K562 (cell line): ENCODE results near the gene ABCA13. TPM values are rescaled to one million over a fixed set of nuclear protein-coding genes. Genes with fewer than 3 reads are reported as not detected.

ENCODE experiments used
- ATAC-seq: fragments of 200-7000 bp; cut with Tn5 transposase; 3 replicates; pipeline ENCODE4 v1.9.1; 2020; ENCODE audit warnings: moderate library complexity
- BruUV-seq: library from RNA; stranded (reverse); fragments of 400-500 nt; replicated peaks from 2 replicates; lab custom pipeline; 2021; lab: Mats Ljungman, UMichigan
- CTCF ChIA-PET: fragments of 300-600 bp; formaldehyde crosslinking; extraction: SDS; loops from one replicate; lab custom pipeline; 2021; ENCODE audit warnings: low intra/inter-chr PET ratio; lab: Yijun Ruan, JAX
- POLR2A ChIA-PET: fragments of 300-600, 350-650 bp; sonication (Branson Sonifier 250); formaldehyde crosslinking; extraction: SDS; loops from one replicate; lab custom pipeline; 2021; ENCODE audit warnings: antibody characterized with exemption, inconsistent platforms; lab: Yijun Ruan, JAX
- DNase-seq, 4 experiments: peaks; one replicate each; pipeline versions ENCODE4 v3.0.0 to v3.0.0-alpha.2; 2011 to 2018; ENCODE audit warnings: low spot score in 3 of 4, mixed read lengths in 3 of 4; ENCODE audit errors: extremely low read depth in 1 of 4
- FAIRE-seq: peaks from 2 replicates; lab custom pipeline; 2011; peaks lifted over from hg19 to GRCh38; lab: Jason Lieb, UNC
- H2AFZ ChIP-seq: 2 replicates; pipeline ENCODE4 v1.6.0; 2011; ENCODE audit warnings: low read depth, low read length, control low read depth, inconsistent platforms
- H3K27ac ChIP-seq: fragments of 200-600 bp; 3 replicates; pipeline ENCODE4 v1.8.0; 2011; ENCODE audit warnings: low read depth, mild to moderate bottlenecking, control low read depth, inconsistent platforms, low read length, moderate library complexity, mixed read lengths; ENCODE audit errors: extremely low read depth
- H3K27me3 ChIP-seq, 2 experiments: fragments of 300-600 bp in 1 of 2; 2 replicates in 1 of 2; 3 replicates in 1 of 2; pipeline versions ENCODE4 v1.6.0 to v1.8.0; 2011; ENCODE audit warnings: inconsistent platforms in 2 of 2, low read length in 2 of 2, mild to moderate bottlenecking in 1 of 2, mixed read lengths in 1 of 2, moderate library complexity in 1 of 2; ENCODE audit not compliant: control insufficient read depth in 2 of 2, insufficient read depth in 2 of 2
- H3K36me3 ChIP-seq: fragments of 300-600 bp; 3 replicates; pipeline ENCODE4 v1.8.0; 2011; ENCODE audit warnings: mild to moderate bottlenecking, low read length, inconsistent platforms; ENCODE audit not compliant: control insufficient read depth, insufficient read depth
- H3K4me1 ChIP-seq, 2 experiments: fragments of 200-600 bp in 1 of 2; replicated peaks in 1 of 2; 2 replicates in 1 of 2; 3 replicates in 1 of 2; pipeline versions ENCODE4 v1.5.1 to v1.8.0; 2011; ENCODE audit warnings: inconsistent platforms in 2 of 2, low read length in 2 of 2, mild to moderate bottlenecking in 1 of 2, mixed read lengths in 1 of 2, moderate library complexity in 1 of 2; ENCODE audit not compliant: control insufficient read depth in 2 of 2, insufficient read depth in 2 of 2
- H3K4me2 ChIP-seq: 2 replicates; pipeline ENCODE4 v1.6.1; 2011; ENCODE audit warnings: low read length, control low read depth, inconsistent platforms, mixed read lengths; ENCODE audit not compliant: insufficient read depth
- H3K4me3 ChIP-seq: fragments of 200-600 bp; sonication (generic), shearing (Covaris generic); 2 replicates; pipeline ENCODE4 v1.5.1; 2016; ENCODE audit warnings: control low read depth, inconsistent platforms
- H3K79me2 ChIP-seq: fragments of 200-600 bp; 3 replicates; pipeline ENCODE4 v1.8.0; 2011; ENCODE audit warnings: low read length, inconsistent platforms; ENCODE audit not compliant: control insufficient read depth, insufficient read depth
- H3K9ac ChIP-seq, 2 experiments: 2 replicates each; pipeline versions ENCODE4 v1.6.0 to v1.6.1; 2011; ENCODE audit warnings: low read depth in 2 of 2, low read length in 2 of 2, control low read depth in 1 of 2, inconsistent platforms in 1 of 2, mild to moderate bottlenecking in 1 of 2, mixed read lengths in 1 of 2; ENCODE audit not compliant: insufficient read depth in 1 of 2
- H3K9me1 ChIP-seq: one replicate; pipeline ENCODE4 v1.6.0; 2011; ENCODE audit warnings: inconsistent platforms, mild to moderate bottlenecking, low read length, moderate library complexity; ENCODE audit not compliant: control insufficient read depth, insufficient read depth
- H3K9me3 ChIP-seq: replicated peaks from 2 replicates; pipeline ENCODE4 v1.5.1; 2011; ENCODE audit warnings: low read depth, low read length, inconsistent platforms; ENCODE audit not compliant: control insufficient read depth, insufficient read depth
- H4K20me1 ChIP-seq: replicated peaks from 2 replicates; pipeline ENCODE4 v1.6.1; 2011; ENCODE audit warnings: low read length, inconsistent platforms, mixed read lengths; ENCODE audit not compliant: control insufficient read depth, insufficient read depth
- ARHGAP35 ChIP-seq: fragments of 450-650 bp; IDR thresholded peaks from 2 replicates; pipeline ENCODE4 v1.6.1; 2018; ENCODE audit not compliant: partially characterized antibody
- E2F3 ChIP-seq: fragments of 250-450 bp; sonication (Bioruptor Pico); IDR thresholded peaks from 2 replicates; pipeline ENCODE4 v1.4.0; 2020; ENCODE audit warnings: mild to moderate bottlenecking
- ELF4 ChIP-seq: fragments of 450-650 bp; formaldehyde crosslinking; IDR thresholded peaks from 2 replicates; pipeline ENCODE4 v1.4.0; 2022; ENCODE audit warnings: missing genetic modification characterization
- GABPB1 ChIP-seq: sonication (generic); formaldehyde crosslinking; IDR thresholded peaks from 2 replicates; pipeline ENCODE4 v1.8.0; 2022; ENCODE audit warnings: mild to moderate bottlenecking, missing genetic modification reagents
- HIVEP1 ChIP-seq: fragments of 250-450 bp; sonication (Bioruptor Pico); IDR thresholded peaks from 2 replicates; pipeline ENCODE4 v1.4.0; 2020; ENCODE audit warnings: mild to moderate bottlenecking
- JUND ChIP-seq, 2 experiments: IDR thresholded peaks; 2 replicates in 1 of 2; 3 replicates in 1 of 2; pipeline ENCODE4 v1.6.1; 2011; ENCODE audit warnings: borderline replicate concordance in 2 of 2, low read depth in 2 of 2, low read length in 2 of 2, improper control_type of control experiment in 1 of 2, missing biosample characterization in 1 of 2, missing genetic modification characterization in 1 of 2, missing genetic modification reagents in 1 of 2
- KLF1 ChIP-seq: fragments of 450-650 bp; IDR thresholded peaks from 2 replicates; pipeline ENCODE4 v1.6.1; 2016; ENCODE audit warnings: missing genetic modification characterization, missing compliant biosample characterization
- MCM5 ChIP-seq: fragments of 450-650 bp; IDR thresholded peaks from 2 replicates; pipeline ENCODE4 v1.6.1; 2016; ENCODE audit warnings: low read depth
- MCM7 ChIP-seq, 2 experiments: fragments of 450-650 bp; IDR thresholded peaks; 2 replicates each; pipeline ENCODE4 v1.6.1; 2016 to 2018
- POU5F1 ChIP-seq: fragments of 150-350 bp; IDR thresholded peaks from 2 replicates; pipeline ENCODE4 v1.6.1; 2014; ENCODE audit warnings: borderline replicate concordance, low read length, low read depth, mild to moderate bottlenecking; ENCODE audit not compliant: partially characterized antibody
- RFX7 ChIP-seq: fragments of 250-450 bp; sonication (Bioruptor Pico); IDR thresholded peaks from 2 replicates; pipeline ENCODE4 v1.5.1; 2021; ENCODE audit warnings: mild to moderate bottlenecking
- TCF7 ChIP-seq: sonication (generic); IDR thresholded peaks from 2 replicates; pipeline ENCODE4 v1.6.1; 2016; ENCODE audit warnings: antibody characterized with exemption, borderline replicate concordance
- ZBTB12 ChIP-seq: fragments of 250-450 bp; sonication (Bioruptor Pico); IDR thresholded peaks from 2 replicates; pipeline ENCODE4 v1.4.0; 2020
- ZBTB17 ChIP-seq: fragments of 450-650 bp; formaldehyde crosslinking; IDR thresholded peaks from 2 replicates; pipeline ENCODE4 v1.4.0; 2020; ENCODE audit warnings: mild to moderate bottlenecking
- ZNF3 ChIP-seq: fragments of 250-450 bp; sonication (Bioruptor Pico); IDR thresholded peaks from 2 replicates; pipeline ENCODE4 v1.5.0; 2021; ENCODE audit warnings: mild to moderate bottlenecking, moderate library complexity
- ZNF41 ChIP-seq: fragments of 250-450 bp; sonication (Bioruptor Pico); conservative IDR thresholded peaks from 2 replicates; pipeline ENCODE4 v1.4.0; 2020; ENCODE audit warnings: mild to moderate bottlenecking
- WGBS: fragments of 100-300 bp; shearing (Covaris generic); methylation state at CpG from one replicate; pipeline ENCODE4 v1.1.6; 2016; ENCODE audit warnings: low coverage, mixed read lengths; ENCODE audit not compliant: insufficient coverage; ENCODE audit errors: missing lambda C conversion rate; 5-methylcytosine and 5-hydroxymethylcytosine counted together
- in situ Hi-C: fragments of 300-500 bp; cut with MboI; formaldehyde crosslinking; loops from 4 replicates; pipeline ENCODE4 v1.15.0; 2018; ENCODE audit warnings: inconsistent platforms, mixed read lengths
- intact Hi-C: fragments of 100-400 bp; cut with micrococcal nuclease; formaldehyde crosslinking; loops from 2 replicates; pipeline ENCODE4 v1.14.2; 2022
- polyA plus RNA-seq, 8 experiments: library from polyadenylated mRNA; depleted of rRNA in 4 of 8; stranded (reverse) in 5 of 8; unstranded in 3 of 8; fragments of >200 nt; fragmentation: Nextera tagmentation in 2 of 8; fragmentation: Illumina TruSeq in 1 of 8; extraction: Ambion mirVana in 2 of 8; extraction: Trizol in 1 of 8; gene quantifications; 2 replicates each; pipeline versions ENCODE4 v1.2.1 to v1.2.3, GENCODE V29; 2011 to 2014; ENCODE audit warnings: inconsistent platforms in 1 of 8, missing spikeins in 1 of 8
- total RNA-seq, 7 experiments: library from RNA; depleted of rRNA in 6 of 7; stranded (reverse); fragments of >200 nt in 6 of 7; fragmentation: Illumina TruSeq in 2 of 7; extraction: Trizol in 2 of 7; gene quantifications; 2 replicates each; pipeline versions ENCODE4 v1.2.1 to v1.2.3, GENCODE V29; 2011 to 2021; ENCODE audit warnings: low replicate concordance in 1 of 7

Gene ABCA13
- total and polyA plus RNA-seq, 9 of the 15 experiments (the other 6 are each of a cell fraction or from before 2014, with no cell fraction given) = 0.14 to 1.5 (median 0.38) TPM

GRCh38 chr7:48511080-48511479, 339.8 kb downstream of the ABCA13 start:
- DNase-seq = no peak
- ATAC-seq = no peak
- Histone ChIP-seq H3K4me2 (no peak overlapping the region), H2AFZ (no peak overlapping the region), H3K36me3 (no peaks in the 10 kb centered on the region), H3K4me3 (no peak overlapping the region), H4K20me1 (no peaks in the 10 kb centered on the region), H3K9ac (no peak overlapping the region), H3K27me3 (no peaks in the 10 kb centered on the region), H3K27ac (no peak overlapping the region), H3K4me1 (no peaks in the 10 kb centered on the region), H3K9me1 (no peaks in the 10 kb centered on the region), H3K9me3 (no peaks in the 10 kb centered on the region), H3K79me2 (no peaks in the 10 kb centered on the region)
- TF ChIP-seq ZNF3 (CRISPR knock-in tag) = no peak
- no peak for TF ChIP-seq MCM5
- TF ChIP-seq RFX7 = no peak
- no peak for TF ChIP-seq ELF4 (CRISPR knock-in tag)
- TF ChIP-seq ZBTB17 (CRISPR knock-in tag) = no peak
- no peak for TF ChIP-seq ZBTB12 (CRISPR knock-in tag)
- no peak for TF ChIP-seq MCM7 (IDR thresholded peaks at IDR 0.05)
- TF ChIP-seq ARHGAP35 = no peak
- no peak for TF ChIP-seq POU5F1
- no peak for TF ChIP-seq JUND (IDR thresholded peaks at IDR 0.05; ENCODE audit: borderline replicate concordance, low read depth, low read length)
- TF ChIP-seq JUND (tag; IDR thresholded peaks at IDR 0.05; ENCODE audit: borderline replicate concordance, low read depth, low read length) = no peak
- TF ChIP-seq ZNF41 (CRISPR knock-in tag) = no peak
- no peak for TF ChIP-seq HIVEP1
- TF ChIP-seq TCF7 = no peak
- TF ChIP-seq GABPB1 (CRISPR knock-in tag) = no peak
- TF ChIP-seq E2F3 (CRISPR knock-in tag) = no peak
- TF ChIP-seq KLF1 (tag) = no peak
- BruUV-seq = no TSS peak
- FAIRE-seq = no peak
- intact Hi-C loops = no loop called here
- POLR2A ChIA-PET = no interaction called here
- CTCF ChIA-PET = no interaction called here
- in situ Hi-C loops = no loop called here
- WGBS = 4% methylated on average over 6 of the region's 12 CpGs
